WTC11 (cell line): ENCODE results near the gene LYPD3. TPM values are rescaled to one million over a fixed set of nuclear protein-coding genes. Genes with fewer than 3 reads are reported as not detected.

ENCODE experiments used
- ATAC-seq: fragments of 200-7000 bp; cut with Tn5 transposase; 2 replicates; pipeline ENCODE4 v1.10.0; 2021; ENCODE audit warnings: mild to moderate bottlenecking, moderate library complexity
- CTCF ChIA-PET: fragments of 300-600 bp; sonication (Branson Sonifier 250); formaldehyde crosslinking; loops from one replicate; lab custom pipeline; 2021; ENCODE audit warnings: antibody characterized with exemption; lab: Charles Lee
- POLR2A ChIA-PET: fragments of 350-600 bp; sonication (Branson Sonifier 250); formaldehyde crosslinking; loops from one replicate; lab custom pipeline; 2021; ENCODE audit warnings: antibody characterized with exemption; lab: Charles Lee
- DNase-seq: peaks from one replicate; pipeline ENCODE4 v3.0.0; 2021; ENCODE audit warnings: low spot score
- H3K27ac Mint-ChIP-seq: 2 replicates; pipeline ENCODE4 v1.8.0; 2021; ENCODE audit warnings: mixed read lengths
- H3K27me3 Mint-ChIP-seq: 2 replicates; pipeline ENCODE4 v1.8.0; 2021; ENCODE audit warnings: low read depth, mild to moderate bottlenecking, moderate library complexity, mixed read lengths
- H3K36me3 Mint-ChIP-seq: 2 replicates; pipeline ENCODE4 v1.8.0; 2021; ENCODE audit warnings: mixed read lengths
- H3K4me1 Mint-ChIP-seq: 2 replicates; pipeline ENCODE4 v1.8.0; 2022; ENCODE audit warnings: mixed read lengths
- H3K4me3 Mint-ChIP-seq: 2 replicates; pipeline ENCODE4 v1.8.0; 2021; ENCODE audit warnings: mild to moderate bottlenecking, moderate library complexity, mixed read lengths
- H3K9me3 Mint-ChIP-seq: 2 replicates; pipeline ENCODE4 v1.8.0; 2021; ENCODE audit warnings: mixed read lengths
- CTCF ChIP-seq: fragments of 200-600 bp; IDR thresholded peaks from 2 replicates; pipeline ENCODE4 v1.8.0; 2022; ENCODE audit warnings: antibody characterized with exemption
- E2F5 ChIP-seq: sonication (generic); formaldehyde crosslinking; IDR thresholded peaks from 2 replicates; pipeline ENCODE4 v1.8.1; 2022; ENCODE audit warnings: mild to moderate bottlenecking, moderate library complexity, missing genetic modification reagents
- HMGXB4 ChIP-seq: sonication (generic); formaldehyde crosslinking; IDR thresholded peaks from 2 replicates; pipeline ENCODE4 v1.8.1; 2023; ENCODE audit warnings: mild to moderate bottlenecking, moderate library complexity, missing genetic modification reagents
- MAX ChIP-seq: sonication (generic); formaldehyde crosslinking; IDR thresholded peaks from 2 replicates; pipeline ENCODE4 v1.8.0; 2022; ENCODE audit warnings: mild to moderate bottlenecking, missing genetic modification reagents
- MLX ChIP-seq: sonication (generic); formaldehyde crosslinking; IDR thresholded peaks from 2 replicates; pipeline ENCODE4 v1.8.1; 2023; ENCODE audit warnings: mild to moderate bottlenecking, missing genetic modification reagents, moderate library complexity
- PRDM15 ChIP-seq: sonication (generic); formaldehyde crosslinking; IDR thresholded peaks from 2 replicates; pipeline ENCODE4 v1.8.0; 2022; ENCODE audit warnings: missing genetic modification reagents
- SMAD4 ChIP-seq: sonication (generic); formaldehyde crosslinking; IDR thresholded peaks from 2 replicates; pipeline ENCODE4 v1.8.0; 2022; ENCODE audit warnings: mild to moderate bottlenecking, missing genetic modification reagents
- SP1 ChIP-seq: sonication (generic); formaldehyde crosslinking; conservative IDR thresholded peaks from 2 replicates; pipeline ENCODE4 v1.8.1; 2022; ENCODE audit warnings: missing genetic modification reagents
- ZBTB43 ChIP-seq: sonication (generic); formaldehyde crosslinking; IDR thresholded peaks from 2 replicates; pipeline ENCODE4 v1.8.1; 2023; ENCODE audit warnings: mild to moderate bottlenecking, missing genetic modification reagents
- ZNF425 ChIP-seq: fragments of 250-450 bp; sonication (Bioruptor Pico); conservative IDR thresholded peaks from 2 replicates; pipeline ENCODE4 v1.9.0; 2021; ENCODE audit warnings: mild to moderate bottlenecking
- ZNF671 ChIP-seq: fragments of 250-450 bp; sonication (Bioruptor Pico); IDR thresholded peaks from 2 replicates; pipeline ENCODE4 v1.8.0; 2021; ENCODE audit warnings: mild to moderate bottlenecking
- total RNA-seq: library from RNA; stranded (reverse); gene quantifications from 3 replicates; pipeline ENCODE4 v1.2.3, GENCODE V29; 2021

LYPD3 gene
- total RNA-seq, 1 experiment from 2014 or later, result 3.8 TPM

- peak; percentile 25; the same call in 1 of the 2 replicates for TF ChIP-seq CTCF
These were observed 38.4 kb upstream of the LYPD3 start (continued) for GRCh38 chr19:43503501-43504425.

GRCh38 chr19:43502419-43502976 is 37.1 kb upstream of the LYPD3 start:
- TF ChIP-seq ZBTB43 (CRISPR knock-in tag) (no peak), PRDM15 (CRISPR knock-in tag) (no peak), ZNF671 (CRISPR knock-in tag) (no peak), SMAD4 (CRISPR knock-in tag) (no peak), MLX (no peak), HMGXB4 (no peak)
- CTCF ChIA-PET, result interaction anchor here (0.6 to 2.5 kb wide), 25 partner anchors 11 to 1710 kb away, joined by 3 to 48 read pairs (median 4); partner anchors contain the start of genes ETHE1, LYPD3 and ZNF575

GRCh38 chr19:43501661-43502418 is 36.4 kb upstream of the LYPD3 start:
- Mint-ChIP-seq H3K4me1 (peaks cover 21% of the 10 kb centered on the region), H3K27me3 (peaks cover 38% of the 10 kb centered on the region), H3K4me3 (peak overlapping the region; percentile 73), H3K36me3 (peaks cover under 1% of the 10 kb centered on the region; the same call in 1 of the 2 replicates), H3K27ac (no peak overlapping the region), H3K9me3 (no peaks in the 10 kb centered on the region)
- POLR2A ChIA-PET, result interaction anchor here (0.6 to 1.6 kb wide), 5 partner anchors 18 to 1478 kb away, joined by 3 to 10 read pairs (median 6); no protein-coding TSS in a partner anchor
- ATAC-seq, result peak; percentile 52
- TF ChIP-seq E2F5 (CRISPR knock-in tag), result 0 out of 2 replicates have a peak, but pooled peaks have one; percentile 43
- peak; percentile 44; the same call in 1 of the 2 replicates for TF ChIP-seq SP1 (CRISPR knock-in tag)
- TF ChIP-seq MAX (CRISPR knock-in tag), result 0 out of 2 replicates have a peak, but pooled peaks have one; percentile 17
- no peak for TF ChIP-seq ZNF425
- TF ChIP-seq, all 79 proteins: peak for 3
- CTCF ChIA-PET, result interaction anchor here (0.6 to 2.5 kb wide), 29 partner anchors 11 to 1709 kb away, joined by 3 to 48 read pairs (median 3); partner anchors contain the start of genes ETHE1, LYPD3 and ZNF575
- DNase-seq, result peak; percentile 84

More at GRCh38 chr19:43502419-43502976, 37.1 kb upstream of the LYPD3 start:
- Mint-ChIP-seq H3K36me3 (no peaks in the 10 kb centered on the region), H3K27me3 (peaks cover 38% of the 10 kb centered on the region), H3K4me1 (peaks cover 21% of the 10 kb centered on the region), H3K4me3 (peak overlapping the region; percentile 91), H3K27ac (no peak overlapping the region), H3K9me3 (no peaks in the 10 kb centered on the region)
- ATAC-seq (no peak), DNase-seq (no peak)
- POLR2A ChIA-PET, result interaction anchor here (0.6 to 1.6 kb wide), 4 partner anchors 17 to 401 kb away, joined by 3 to 10 read pairs (median 4); no protein-coding TSS in a partner anchor
